Left lobe of liver (tissue), 2 donors: ENCODE data around the gene HECTD1. TPM values are rescaled to one million over a fixed set of nuclear protein-coding genes. Genes with fewer than 3 reads are reported as not detected.
"Not testable (repeated sequence)": the region's sequence is repeated elsewhere in the genome, so short reads cannot be mapped to it uniquely, and the experiment has no call there.

Experiments used
- ATAC-seq: fragments of 200-7000 bp; cut with Tn5 transposase; one replicate; pipeline ENCODE4 v1.9.1; 2020; ENCODE audit warnings: mild to moderate bottlenecking, moderate library complexity
- DNase-seq: peaks from one replicate; pipeline ENCODE4 v3.0.0-alpha.2; 2020; ENCODE audit warnings: low spot score
- total RNA-seq: library from RNA; stranded (reverse); gene quantifications from one replicate; pipeline ENCODE4 v1.2.1, GENCODE V29; 2021
- donor health status: DM: no; HTN: no; CAD: no; lungs with moderate emphysema.
- donor health status: DM: no; HTN: yes; CAD: no.

Gene HECTD1
- total RNA-seq, 1 donor from 2014 or later, result 165 TPM

DNA sequence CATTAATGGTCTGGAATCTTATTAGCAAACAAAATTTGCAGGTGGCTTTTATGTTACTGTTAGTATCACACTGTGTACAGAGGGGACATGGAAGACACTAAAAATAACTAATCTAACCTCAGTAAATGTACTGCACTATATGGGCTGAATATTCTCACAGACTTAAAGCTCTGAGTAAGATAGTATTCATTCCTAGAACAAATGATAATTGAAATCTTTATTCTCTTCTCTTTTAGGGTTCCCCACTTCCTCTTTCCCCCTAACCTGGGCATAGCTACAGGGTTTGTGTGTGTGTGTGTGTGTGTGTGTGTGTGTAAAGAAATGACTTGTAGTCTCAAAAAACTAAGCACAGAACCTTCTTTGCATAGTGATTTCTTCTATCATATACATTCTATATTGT is 21.4 kb upstream of the HECTD1 start:
- ATAC-seq, result peak; percentile 12
- DNase-seq, result no peak

DNA sequence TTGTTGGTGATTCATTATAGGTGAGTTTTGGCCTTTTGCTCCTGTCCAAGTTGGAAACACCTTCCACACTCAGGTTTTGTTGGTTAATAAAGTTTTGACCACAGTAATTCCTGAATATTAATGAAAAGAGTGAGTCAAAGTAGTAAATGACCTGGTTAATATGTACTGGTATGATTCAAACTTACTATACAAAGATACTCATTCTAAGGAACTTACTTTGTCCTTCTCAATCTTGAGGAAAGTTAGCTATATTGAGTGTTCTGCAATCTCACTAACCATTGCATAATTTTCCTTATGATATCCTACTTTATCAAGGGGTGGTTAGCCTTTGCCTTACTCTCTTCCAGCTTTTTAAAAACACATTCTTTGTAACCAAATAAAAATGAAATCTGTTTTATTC is 20.9 kb upstream of the HECTD1 start:
- DNase-seq (no peak), ATAC-seq (no peak)

DNA sequence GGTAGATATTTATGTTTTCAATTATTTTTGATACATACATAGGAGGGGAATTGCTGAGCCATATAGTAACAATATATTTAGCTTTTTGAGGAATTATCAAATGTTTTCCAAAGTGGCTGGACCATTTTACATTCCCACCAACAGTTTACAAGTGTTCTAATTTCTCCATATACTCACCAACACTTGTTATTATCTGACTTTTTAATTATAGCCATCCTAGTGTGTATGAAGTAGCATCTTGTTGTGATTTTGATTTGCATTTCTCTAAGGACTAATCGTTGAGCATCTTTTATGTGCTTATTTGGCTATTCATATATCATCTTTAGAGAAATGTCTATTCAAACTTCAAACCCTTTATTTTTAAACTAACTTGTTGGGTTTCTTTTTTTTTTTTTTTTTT is 17.2 kb upstream of the HECTD1 start:
- no peak for ATAC-seq
- no peak for DNase-seq

DNA sequence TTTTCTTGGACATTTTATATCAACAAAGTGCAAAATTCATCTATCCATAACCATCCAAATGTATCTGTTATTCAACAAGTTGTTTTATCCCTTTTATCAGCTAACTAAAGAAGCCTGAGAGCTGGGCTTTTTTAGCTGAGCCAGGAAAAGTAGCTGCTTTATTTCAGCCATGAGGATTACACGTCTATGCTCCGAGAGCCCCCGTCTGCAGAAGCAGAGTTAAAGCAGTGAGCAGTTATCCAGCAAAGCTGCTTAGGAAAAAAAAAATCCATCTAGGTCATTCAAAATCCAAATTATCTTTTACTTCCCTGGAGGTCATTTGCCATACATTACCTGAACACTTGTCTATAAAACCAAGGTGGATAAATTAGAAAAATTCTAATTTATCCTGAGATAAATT is 15.7 kb upstream of the HECTD1 start:
- no peak for ATAC-seq
- no peak for DNase-seq

DNA sequence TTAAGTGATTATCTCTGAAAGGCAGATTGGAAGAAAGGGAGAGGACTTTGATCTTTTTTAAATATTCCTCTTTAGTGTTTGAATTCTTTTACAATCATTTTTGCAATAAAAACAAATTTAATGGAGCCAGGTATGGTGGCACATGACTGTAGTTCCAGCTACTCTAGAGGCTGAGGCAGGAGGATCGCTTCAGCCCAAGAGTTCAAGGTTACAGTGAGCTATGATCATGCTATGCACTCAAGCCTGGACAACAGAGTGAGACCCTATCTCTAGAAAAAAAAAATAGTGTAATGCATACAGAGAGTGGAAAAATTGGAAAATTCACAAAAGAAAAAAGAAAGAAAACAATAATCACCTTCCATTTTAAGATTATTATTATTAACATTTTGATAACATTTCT is 15.2 kb upstream of the HECTD1 start:
- DNase-seq (no peak), ATAC-seq (no peak)

DNA sequence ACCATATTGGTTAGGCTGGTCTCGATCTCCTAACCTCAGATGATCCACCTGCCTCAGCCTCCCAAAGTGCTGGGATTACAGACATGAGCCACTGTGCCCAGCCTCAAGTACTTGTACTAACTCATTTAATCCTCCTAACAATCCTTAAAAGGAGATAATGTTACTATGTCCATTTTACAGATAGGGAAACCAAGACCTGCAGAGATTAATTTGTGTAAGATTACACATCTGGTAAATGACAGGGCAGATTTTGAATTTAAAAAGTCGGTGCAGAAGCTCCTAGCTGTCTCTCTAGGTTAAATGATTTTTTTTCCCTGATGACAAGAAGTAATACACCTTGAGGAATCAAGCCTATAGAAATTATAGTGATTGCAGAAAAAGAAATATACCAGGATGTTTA is 13.7 kb upstream of the HECTD1 start:
- ATAC-seq (no peak), DNase-seq (no peak)

DNA sequence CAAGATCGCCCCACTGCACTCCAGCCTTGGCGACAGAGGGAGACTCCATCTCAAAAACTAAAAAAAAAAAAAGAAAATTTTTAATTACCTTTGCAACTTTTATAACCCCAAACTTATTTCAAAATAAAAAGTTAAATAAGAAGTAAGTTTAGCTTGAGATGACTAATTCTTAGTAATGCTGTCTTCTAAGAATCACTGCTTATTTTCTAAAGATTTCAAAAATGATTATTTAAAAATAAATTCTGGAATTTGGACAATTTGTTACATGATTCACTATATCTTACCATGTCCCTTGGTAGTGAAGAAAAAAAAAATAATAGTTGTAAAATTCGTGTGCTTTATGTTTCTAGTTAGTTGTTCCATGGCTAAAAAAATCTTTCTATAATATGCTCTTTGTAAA is 11.6 kb upstream of the HECTD1 start:
- ATAC-seq, result no peak
- no peak for DNase-seq

DNA sequence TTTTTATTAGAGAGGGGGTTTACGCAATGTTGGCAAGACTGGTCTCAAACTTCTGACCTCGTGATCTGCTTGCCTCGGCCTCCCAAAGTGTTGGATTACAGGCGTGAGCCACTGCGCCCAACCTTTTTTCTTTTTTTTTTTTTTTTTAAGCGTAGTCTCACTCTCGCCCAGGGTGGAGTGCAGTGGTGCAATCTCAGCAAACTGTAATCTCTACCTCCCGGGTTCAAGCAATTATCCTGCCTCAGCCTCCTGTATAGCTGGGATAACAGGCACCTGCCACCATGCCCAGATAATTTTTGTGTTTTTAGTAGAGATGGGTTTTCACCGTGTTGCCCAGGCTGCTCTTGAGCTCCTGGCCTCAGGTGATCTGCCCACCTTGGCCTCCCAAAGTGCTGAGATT is 8.8 kb upstream of the HECTD1 start:
- DNase-seq, result no peak
- ATAC-seq, result peak; percentile 66

DNA sequence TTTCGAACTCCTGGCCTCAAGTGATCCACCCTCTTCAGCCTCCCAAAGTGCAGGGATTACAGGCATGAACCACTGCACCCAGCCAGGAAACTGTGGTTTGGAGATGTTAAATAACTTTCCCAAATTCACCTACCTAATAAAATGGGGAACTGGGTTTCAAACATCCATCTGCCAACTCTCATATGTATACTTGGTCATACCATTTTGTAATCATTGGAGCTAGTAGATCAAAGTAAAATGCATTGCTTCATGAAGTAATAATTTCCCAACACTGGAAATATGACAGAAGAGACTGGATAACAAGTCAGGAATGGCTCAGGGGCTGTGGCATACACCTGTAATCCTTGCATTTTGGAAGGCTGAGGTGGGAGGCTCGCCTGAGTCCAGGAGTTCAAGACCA is 5.3 kb upstream of the HECTD1 start:
- DNase-seq (no peak), ATAC-seq (no peak)

DNA sequence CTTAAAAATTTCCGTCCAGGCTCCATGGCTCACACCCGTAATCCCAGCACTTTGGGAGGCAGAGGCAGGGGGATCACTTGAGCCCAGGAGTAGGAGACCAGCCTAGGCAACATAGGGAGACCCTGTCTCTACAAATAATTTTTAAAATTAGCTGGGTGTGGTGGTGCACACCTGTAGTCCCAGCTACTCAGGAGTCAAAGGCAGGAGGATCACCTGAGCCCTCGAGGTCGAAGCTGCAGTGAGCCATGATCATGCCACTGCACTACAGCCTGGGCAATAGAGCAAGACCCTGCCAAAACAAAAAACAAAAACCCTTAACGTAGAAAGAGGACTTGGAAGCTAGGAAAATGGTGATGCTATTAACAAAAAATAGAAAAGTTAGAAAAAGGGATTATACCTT is 2.0 kb upstream of the HECTD1 start:
- no peak for DNase-seq
- ATAC-seq, result no peak

DNA sequence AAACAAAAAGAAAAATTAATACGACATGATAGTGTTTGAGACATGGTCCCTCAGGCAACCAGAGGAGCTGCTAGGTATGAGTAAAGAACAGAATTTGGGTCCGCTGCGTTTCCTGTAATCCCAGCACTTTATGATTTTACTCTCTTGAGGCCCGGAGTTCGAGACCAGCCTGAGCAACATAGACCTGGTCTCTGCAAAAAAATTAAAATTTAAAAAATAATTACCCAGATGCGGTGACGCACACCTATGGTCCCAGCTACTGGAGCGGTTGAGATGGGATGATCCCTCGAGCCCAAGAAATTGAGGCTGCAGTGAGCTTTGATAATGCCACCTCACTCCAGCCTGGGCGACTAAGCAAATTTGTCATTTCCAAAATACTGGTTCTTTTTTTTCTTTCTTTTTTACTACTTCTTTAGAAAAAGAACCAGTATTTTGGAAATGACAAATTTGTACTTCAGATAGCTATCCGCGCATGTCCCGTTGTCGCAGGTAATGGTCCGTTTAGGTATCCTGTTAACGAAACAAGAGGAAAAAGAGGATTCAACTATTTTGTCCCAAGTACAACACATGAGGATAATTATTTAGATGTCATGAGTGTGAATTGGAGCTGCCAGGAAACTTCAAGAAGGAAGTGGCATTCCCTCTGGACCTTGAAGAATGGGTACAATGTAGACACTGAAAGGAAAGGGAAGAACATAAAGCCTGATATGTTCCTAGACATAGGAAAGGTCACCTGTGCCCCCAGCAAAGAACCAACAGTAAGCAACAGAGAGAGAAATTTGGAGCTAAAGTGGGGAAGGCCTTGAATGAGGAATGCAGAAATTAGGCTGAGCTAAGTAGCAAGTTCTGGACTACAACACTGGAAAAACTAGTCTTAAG is 1.2 kb upstream of the HECTD1 start:
- no peak for ATAC-seq
- DNase-seq, result no peak

DNA sequence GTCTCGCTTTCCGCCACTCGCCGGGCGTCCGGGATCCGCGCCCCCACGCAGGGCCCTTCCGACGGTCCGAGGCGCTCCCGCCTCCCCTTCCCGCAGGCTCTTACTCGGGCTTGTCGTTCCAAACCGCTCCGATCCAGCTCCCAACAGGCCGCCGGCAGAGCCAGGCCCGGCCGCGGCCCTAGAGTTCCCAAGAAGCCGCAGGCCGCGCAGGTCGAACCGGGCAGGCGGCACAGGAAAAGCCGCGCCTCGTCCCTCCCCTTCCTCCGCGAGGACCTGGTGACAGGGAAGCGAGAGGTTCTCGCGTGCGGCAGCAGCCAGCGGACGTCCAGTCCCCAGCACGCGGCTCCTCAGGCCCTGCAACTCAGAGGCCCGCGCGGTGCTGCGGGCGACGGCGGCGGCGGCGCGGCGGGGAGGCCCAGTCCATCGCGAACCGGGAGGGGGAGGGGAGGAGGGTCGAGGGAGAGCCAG is 272 bp downstream of the HECTD1 start:
- DNase-seq, result no peak

DNA sequence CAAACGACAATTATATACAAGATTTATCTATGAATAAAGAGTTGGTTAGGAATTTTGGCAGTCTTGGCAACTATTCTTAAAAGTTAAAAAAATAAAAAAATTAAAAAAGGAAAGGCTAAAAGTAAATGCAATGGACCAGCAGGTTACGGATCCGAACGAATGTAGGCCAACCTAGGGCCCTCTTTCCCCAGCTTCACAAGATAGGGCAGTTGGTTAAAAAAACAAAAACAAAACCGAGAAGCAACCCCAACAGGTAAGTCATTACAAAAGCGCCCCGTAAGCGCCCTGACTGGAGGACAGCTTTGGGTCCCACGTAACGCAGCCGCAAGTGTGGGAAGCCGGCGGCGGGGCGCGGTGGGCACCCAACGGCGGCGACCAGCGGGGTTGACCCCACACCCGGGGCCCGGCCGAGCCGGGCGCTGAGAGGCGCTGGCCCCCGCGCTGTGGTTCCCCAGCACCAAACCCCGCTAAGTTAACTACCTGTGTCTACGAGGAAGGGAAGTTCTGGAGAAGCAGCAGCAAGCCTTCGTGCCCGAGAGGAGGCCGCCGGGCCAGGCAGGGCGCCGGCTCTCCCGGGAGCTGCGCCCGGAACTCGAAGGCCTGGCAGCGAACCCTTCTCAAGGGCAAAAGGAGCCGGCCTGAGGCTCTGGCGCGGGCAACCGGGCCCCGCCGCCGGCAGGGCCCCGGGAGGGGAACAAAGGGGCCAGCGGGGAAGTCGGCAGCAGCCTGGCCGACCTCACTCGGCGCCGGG is 882 bp downstream of the HECTD1 start:
- peak; percentile 56 for DNase-seq
- ATAC-seq, result peak; percentile 9

More for the DNA sequence above, 272 bp downstream of the HECTD1 start:
- peak; percentile 20 for ATAC-seq

DNA sequence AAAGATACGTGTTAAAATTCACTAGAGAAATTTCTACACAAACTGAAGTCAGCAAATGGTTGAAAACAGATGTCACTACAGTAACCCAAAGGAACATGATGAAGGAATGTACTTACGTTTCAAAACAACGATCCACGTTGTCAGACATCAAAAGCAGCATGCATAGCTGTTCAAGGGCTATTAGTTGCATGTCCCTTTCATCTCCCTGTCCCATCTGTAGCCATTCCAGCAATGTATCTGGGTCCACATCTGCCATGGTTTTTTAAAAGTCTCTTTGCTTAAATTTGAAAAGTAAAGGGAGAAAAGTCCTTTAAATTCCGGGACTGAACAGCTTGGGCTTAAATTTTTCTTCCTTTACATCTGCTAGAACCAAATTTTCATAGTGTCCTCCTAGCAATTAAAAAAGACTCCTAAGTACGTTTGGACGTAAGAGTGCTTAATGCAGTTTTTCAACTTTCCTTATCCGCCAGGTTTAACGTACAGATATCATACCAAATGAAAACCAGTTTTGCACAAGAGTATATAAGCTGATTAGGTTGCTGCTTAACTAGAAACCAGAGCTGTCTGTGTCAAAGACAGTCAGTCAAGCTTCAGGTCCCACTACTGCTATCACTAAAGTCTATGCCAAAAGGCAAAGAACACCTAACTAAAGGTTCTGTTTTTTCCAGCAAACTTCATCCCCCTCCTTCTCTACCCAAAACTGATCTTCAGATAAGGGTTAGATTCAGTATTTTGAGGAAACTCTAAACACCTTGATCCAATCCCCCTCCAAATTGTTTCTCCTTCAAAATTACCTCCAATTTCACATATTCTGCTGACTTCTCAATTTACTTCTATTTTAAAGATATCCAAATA is 1.7 kb downstream of the HECTD1 start:
- ATAC-seq (no peak), DNase-seq (no peak)

DNA sequence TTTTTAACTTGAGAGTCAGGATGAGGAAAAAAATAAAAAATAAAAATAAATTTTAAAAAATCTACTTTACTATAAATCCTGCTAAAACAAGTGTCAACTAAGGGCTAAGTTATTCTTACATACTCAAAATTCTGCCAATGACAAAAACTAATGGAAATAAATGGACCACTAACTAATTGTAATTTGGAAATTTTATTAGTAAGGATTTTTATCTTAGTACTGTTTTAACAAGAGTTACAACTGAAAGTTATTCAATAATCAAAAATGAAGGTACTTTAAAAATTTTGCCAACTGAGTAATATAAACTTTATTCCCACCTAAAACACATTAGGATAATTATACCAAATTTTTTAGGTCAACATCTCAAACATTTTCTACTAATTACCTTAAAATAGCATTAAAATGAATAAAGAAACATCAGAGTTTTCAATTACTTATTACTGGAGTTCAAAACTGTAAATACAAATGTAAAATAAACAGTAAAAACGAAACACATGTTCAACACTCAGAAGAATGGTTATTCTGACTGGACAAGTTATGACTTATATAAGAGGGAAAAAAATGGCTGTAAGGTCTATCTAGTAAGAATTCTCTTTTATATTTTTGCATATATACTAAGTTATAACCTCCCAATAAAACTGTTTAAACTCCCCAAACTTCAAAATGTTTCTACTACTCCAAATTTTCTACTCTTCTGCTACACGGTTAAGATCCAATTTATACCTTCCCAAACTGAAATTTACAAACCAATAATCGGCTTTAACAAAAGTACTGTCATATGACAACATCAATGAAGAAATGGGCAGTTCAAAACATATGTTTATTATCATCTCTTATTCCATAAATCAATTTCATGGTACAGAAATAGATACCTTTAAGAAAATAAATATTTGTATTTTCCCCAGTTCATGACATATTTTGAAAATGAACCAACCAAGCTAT is 2.7 kb downstream of the HECTD1 start:
- DNase-seq (no peak), ATAC-seq (no peak)

DNA sequence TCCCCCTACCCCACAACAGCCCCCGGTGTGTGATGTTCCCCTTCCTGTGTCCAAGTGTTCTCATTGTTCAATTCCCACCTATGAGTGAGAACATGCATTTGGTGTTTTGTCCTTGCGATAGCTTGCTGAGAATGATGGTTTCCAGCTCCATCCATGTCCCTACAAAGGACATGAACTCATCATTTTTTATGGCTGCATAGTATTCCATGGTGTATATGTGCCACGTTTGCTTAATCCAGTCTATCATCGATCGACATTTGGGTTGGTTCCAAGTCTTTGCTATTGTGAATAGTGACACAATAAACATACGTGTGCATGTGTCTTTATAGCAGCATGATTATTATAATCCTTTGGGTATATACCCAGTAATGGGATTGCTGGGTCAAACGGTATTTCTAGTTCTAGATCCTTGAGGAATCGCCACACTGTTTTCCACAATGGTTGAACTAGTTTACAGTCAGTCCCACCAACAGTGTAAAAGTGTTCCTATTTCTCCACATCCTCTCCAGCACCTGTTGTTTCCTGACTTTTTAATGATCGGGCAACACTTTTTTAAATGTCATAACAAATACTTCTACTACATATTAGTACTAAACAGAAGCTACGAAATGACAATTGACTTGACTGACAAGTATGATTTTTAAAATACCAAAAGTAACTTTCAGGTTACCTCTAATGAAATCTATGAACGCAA is 3.5 kb downstream of the HECTD1 start:
- DNase-seq, ATAC-seq: not testable (repeated sequence)

DNA sequence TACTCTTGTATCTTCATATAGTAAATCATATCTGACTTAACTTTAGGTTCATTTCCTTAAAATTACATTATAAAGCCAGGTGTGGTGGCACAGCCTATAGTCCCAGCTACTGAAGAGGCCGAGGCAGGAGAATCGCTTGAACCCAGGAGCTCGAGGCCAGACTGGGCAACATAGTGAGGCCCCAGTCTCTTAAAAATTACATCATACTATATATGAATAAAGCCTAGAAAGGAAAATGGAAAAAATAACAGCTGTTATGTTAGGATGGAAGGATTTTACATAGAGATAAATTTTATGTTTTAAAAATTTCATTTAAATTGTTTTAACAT is 4.2 kb downstream of the HECTD1 start:
- no peak for DNase-seq
- ATAC-seq, result no peak

DNA sequence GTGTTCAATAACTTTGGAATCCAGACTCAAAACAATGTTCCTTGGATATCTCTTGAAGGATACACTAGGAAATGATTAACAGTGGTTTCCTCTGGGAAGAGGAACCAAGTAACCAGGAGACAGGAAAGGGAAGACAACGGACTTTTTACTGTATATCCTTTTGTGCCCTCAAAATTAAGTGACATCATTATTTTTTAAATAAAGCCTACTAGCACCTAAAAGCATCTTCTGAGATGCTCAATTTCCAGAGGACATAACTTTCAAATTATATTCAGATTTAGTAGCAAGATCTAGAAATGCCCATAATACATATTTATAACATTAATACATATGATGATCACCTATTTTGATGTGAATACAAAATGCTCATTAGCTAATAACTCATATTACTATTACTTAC is 6.5 kb downstream of the HECTD1 start:
- DNase-seq (no peak), ATAC-seq (no peak)

DNA sequence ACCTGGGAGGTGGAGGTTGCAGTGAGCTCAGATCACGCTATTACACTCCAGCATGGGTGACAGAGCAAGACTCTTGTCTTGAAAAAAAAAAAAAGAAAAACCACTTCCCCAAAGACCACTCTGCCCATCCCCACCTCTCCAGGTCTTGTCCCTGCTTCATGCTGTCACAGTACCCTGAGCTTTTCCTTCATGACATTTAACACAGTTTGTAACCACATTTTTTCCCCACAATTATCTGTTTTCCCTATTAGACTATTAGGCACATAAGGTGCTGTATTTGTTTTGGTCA is 6.9 kb downstream of the HECTD1 start:
- ATAC-seq (no peak), DNase-seq (no peak)

DNA sequence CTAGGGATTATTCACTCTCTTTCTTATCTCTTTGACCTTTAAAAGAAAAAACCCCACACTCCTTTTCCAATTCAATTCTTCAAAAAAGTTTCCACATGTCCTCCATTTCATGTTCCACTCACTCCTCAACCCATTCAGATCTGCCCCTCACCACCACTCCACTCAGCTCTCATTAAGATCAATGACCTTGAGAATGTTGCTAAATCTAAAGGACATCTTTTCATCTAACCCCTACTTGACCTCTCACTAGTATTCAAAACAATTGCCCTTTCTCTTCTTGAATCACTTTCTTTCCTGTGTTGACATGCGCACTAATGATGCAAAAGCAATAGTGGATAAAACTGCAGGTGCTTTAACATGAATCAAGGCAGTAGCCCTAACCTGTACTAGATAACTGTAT is 9.9 kb downstream of the HECTD1 start:
- no peak for DNase-seq
- no peak for ATAC-seq
